GM21360 (cell line): ENCODE measurements around the gene SLC25A26.

Source experiments
- ATAC-seq: cut with Tn5 transposase; IDR thresholded peaks from one replicate; pipeline ENCODE4 v1.9.1; 2021; ENCODE audit warnings: mild to moderate bottlenecking, moderate library complexity; ENCODE audit not compliant: unreplicated experiment

The SLC25A26 gene

GRCh38 chr3:66427352-66427751, 206.6 kb downstream of the SLC25A26 start:
- ATAC-seq, result no peak

GRCh38 chr3:66427951-66428474, 207.2 kb downstream of the SLC25A26 start:
- ATAC-seq, result no peak
